HG03066 (cell line): ENCODE measurements around the gene NCOA1.
"Not testable (repeated sequence)": the region's sequence is repeated elsewhere in the genome, so short reads cannot be mapped to it uniquely, and the experiment has no call there.

Source experiments
- ATAC-seq: cut with Tn5 transposase; IDR thresholded peaks from one replicate; pipeline ENCODE4 v1.9.1; 2021; ENCODE audit warnings: low read depth; ENCODE audit not compliant: unreplicated experiment

The NCOA1 gene

DNA sequence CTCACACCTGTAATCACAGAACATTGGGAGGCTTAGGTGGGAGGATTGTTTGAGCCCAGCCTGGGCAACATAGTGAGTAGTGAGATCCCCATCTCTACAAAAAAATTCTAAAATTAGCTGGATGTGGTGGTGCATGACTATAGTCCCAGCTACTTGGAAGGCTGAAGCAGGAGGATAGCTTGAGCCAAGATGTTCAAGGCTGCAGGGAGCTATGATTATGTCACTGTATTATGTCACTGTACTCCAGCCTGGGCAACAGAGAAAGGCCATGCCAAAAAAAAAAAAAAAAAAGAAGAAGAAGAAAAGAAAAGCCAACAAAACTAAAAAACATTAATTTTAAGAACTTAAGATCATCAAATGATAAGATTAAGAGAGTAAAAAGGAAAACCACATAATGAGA is 17.4 kb upstream of the NCOA1 start:
- ATAC-seq: no peak

DNA sequence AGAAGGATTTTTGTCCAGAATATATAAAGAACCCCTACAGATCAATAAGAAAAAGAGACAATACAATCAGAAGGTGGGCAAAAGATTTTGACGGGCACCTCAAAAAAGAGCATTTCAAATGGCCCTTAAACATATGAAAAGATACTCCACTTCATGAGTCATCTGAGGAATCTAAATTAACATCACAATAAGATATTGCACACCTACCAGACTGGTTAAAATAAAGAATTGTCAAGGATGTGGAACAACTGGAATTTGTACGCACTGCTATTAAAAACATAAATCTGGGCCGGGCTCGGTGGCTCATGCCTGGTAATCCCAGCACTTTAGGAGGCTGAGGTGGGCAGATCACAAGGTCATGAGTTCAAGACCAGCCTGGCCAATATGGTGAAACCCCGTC is 17.0 kb upstream of the NCOA1 start:
- ATAC-seq: no peak

DNA sequence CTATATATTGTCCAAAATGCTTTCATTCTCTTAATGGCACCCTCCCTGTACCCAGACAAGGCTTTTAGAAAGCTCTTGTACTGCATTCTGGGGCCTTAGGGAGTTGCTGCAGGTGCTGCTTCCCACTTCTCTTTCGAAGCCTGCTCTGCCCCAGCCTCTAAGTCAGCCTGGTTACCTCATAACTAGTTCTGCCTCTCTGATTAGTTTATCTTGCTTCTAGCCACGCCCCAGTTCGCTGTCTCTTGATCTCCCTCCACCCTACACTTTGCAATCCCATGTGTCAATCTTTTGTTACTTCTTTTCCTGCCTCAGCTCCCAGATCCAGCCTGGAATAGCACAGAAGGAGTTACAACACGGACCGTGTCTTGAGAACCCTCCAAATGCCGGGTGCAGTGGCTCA is 13.8 kb upstream of the NCOA1 start:
- ATAC-seq: no peak

- ATAC-seq: no peak
These were observed 12.8 kb upstream of the NCOA1 start for GRCh38 chr2:24478243-24478642.

GRCh38 chr2:24480245-24480644 is 10.8 kb upstream of the NCOA1 start:
- ATAC-seq: no peak

DNA sequence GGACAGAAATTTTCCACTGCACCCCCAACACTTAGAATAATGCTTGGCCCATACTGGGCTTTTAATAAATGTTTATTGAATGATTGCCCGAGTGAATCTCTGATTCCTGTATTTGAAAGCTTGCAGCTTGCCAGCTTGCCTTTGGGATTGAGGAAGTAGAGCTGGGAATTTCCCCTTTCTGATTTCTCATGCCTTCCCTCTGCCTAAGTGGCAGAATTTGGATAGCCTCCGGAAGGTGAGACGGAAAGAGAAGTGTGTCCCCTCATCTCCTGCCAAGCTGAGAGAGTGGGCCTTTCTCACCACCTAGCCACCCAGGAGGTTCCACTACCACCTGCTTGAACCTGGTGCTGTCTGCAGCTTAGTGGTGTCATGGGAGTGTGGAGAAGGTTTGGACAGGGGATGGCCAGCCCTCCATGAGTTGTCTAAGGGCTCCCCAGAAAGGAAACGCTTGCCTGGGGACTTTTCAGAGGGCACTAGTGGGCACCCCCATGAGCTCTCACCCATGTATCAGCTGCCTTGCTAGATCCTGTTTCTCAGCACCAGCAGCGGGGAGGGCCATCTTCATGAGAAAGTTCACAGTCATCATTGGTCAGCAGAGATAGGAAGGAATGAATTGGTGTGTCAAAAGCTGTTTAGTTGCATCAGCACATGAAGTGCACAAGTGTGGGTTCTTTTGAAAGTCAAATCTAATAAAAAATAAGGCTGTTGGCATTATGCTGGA is 8.6 kb upstream of the NCOA1 start:
- ATAC-seq: no peak

DNA sequence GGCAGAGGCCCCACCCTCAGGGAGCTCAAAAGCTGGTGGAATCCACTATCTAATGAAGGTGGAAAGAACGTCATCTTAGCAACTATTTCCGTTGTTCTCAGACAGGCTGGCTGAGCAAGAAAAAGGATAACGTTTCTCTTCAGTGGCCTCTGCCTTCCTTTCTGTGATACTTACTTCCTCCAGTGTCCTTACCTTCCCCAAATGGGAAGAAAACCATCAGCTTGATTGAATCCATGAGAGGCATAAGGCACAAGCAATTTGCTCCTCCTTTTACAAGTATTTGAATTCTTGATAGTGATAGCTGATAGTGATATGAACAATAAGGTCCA is 8.1 kb upstream of the NCOA1 start:
- ATAC-seq: no peak

GRCh38 chr2:24484677-24485076 is 6.4 kb upstream of the NCOA1 start:
- not testable (repeated sequence) for ATAC-seq

DNA sequence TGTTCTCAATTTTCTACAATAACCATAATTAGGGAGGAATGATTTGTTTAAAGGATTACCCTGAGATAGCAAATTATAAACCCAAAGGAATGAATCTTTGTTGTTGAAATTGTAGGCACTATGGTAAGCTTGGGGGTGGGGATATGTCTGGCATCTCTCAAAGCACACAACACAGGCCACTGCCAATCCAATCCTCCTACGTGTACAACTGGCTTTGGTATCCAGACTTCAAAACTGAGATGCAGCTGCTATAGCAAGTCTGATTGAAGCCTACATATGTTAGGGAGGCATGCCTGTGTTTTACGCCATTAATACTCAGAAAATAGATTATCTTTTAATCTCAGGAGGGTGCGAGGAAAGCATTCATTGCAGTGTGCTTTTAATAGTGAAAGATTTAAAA is 5.9 kb upstream of the NCOA1 start:
- no peak for ATAC-seq

- ATAC-seq: no peak
These were observed 4.3 kb upstream of the NCOA1 start for GRCh38 chr2:24486636-24487205.

DNA sequence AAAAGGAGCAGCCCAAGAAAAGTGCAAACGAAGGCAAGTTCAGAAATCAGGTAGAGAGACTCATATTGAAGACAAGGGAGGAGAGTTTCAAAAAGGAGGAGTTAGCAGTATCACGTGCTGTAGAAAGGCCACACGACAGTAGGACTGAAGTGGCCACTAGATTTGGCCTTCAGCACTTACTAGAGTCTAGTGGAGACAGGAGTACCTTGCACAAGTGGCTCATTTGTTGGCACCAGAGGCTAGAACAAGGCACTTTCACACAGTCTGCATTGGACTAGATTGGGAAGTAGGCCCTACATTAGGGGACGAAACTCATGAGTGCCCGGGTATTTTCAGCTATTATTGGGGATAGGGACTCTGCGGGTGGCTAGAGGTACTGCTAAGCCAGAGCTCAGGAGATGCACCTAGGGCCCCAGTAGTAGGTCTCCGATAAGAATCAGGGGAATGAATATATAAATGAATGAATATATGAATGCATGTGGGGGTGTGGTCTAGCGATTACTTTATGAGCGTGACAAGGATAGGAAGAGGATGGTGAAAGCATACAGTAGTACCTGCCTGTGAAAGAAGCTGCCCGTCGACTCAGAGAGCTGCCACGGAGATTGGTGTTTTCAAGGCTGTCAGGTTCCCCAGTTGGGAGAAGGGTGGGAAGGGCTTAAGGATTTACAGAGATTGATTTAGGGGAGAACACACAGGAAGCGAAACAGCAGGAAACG is 1.4 kb upstream of the NCOA1 start:
- no peak for ATAC-seq

- no peak for ATAC-seq
These were observed 819 bp upstream of the NCOA1 start for GRCh38 chr2:24490181-24490689.

DNA sequence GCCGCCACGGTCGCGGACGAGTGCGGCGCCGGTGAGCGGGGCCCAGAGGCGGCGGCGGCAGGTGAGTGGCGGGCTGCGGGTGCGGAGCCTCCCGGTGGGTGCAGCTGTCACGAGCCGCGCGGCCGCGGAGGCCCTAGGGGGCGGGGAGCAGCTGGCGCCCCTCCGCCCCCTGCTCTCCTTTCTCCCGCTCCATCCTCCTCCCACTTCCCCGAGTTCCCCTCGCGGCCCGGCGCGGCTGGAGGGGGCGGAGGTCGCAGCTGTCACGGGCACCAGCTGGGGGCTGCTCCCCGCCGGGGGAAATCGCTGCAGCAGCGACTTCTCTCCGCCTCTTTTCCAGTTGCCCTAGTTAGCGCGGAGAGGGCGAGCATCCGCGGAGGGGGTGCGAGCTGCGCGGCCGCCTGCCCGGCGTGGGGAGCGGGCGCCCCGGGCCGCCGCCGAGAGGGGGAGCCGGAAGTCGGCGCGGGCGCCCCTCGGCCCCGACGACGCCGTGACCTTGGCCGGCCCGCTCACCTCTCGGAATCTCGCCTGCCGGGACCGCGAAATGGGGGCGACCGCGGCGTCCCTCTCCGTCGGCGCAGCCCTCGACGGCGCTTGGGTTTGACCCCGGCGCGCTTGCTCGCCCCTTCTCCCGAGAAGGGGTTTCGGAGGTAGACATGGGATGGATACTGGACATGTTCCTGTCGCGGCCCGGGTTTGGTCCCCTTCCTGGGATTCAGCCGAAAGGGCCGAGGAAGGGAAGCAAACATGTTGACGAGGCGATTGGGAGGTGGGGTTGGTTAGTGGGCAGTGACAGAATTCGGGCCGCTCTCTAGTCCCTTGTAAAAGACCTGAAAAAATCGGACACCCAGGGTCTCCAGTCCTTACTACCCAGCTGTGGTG is 727 bp downstream of the NCOA1 start:
- peak; percentile 40 for ATAC-seq

DNA sequence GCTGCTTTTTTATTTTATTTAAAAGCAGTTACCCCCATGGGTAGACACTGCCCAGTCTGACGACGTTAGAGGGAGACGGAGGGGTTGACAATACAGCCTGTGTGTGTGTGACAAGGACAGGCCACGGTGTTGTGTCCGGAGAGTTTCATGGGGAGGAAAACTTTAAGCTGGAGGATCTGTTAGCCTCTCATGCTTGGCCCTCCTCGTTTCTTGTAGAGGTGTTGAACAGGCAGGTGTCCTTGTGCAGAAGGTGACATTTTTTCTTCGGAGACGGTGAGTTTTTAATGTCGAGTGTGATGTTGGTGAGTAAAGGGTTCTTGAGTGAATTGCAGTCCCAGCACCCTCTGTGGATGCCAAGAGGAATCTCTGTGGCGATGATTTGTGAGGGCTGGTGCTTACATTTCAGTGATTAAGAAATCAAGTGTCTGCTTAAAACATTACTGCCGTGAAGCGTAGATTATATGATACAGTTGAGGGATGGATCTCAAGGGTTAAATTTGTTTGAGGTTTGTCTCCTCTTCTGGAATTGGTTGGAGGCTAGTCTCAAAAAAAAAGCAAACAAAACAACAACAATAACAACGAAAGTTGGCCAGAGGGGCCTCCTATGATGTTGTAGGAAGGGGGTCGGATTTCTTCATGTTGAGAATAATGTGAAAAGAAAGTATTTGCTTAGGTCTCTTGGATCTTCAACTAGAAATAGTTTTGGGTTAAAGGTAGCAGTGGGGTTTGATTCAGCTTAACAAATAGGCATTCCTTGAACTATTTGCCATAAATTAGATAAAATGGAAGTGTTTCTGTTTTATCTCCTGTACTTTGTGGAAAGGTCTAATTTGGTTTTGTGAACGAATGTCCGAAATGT is 1.6 kb downstream of the NCOA1 start:
- no peak for ATAC-seq

DNA sequence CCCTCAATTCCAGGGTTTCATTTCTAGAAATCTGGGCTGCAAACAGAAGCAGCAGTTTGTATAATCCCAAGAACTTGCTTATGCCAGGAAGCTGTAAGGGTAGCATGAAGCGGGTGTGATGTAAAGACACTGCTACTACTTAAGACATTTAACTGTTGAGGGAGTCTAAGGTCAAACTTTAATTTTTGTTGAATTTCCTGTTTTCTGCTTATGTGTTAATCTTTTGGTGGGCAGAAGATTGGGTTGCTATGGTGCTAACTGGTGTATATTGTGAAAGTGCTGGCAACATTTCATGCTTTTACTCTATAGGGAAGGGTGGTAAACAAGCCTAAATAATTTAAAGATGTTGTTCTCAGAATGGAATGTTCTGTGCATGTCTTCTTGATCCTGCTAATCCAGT is 2.7 kb downstream of the NCOA1 start:
- ATAC-seq: no peak

- ATAC-seq: no peak
These were observed 3.4 kb downstream of the NCOA1 start for GRCh38 chr2:24494410-24494809.

GRCh38 chr2:24495451-24495850 is 4.4 kb downstream of the NCOA1 start:
- ATAC-seq: no peak

GRCh38 chr2:24496959-24497358 is 5.9 kb downstream of the NCOA1 start:
- no peak for ATAC-seq

DNA sequence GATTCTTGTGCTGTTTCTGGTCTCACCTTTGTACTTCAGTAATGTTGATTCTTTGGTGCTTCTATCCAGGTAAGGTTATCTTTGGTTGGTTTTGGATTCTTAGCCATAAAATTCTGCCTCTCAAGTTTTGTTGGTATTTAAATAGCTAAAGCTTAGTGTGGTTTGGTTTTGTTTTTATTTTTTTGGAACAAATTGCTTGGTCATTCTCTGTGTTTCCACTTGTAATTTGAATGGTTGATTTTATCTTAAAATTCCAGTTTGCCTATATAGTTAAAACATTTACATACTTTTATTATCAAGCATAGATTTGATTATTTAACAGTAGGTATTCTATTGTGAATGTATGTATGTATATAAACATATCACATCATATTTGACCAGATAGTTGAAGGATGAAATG is 6.6 kb downstream of the NCOA1 start:
- ATAC-seq: no peak

DNA sequence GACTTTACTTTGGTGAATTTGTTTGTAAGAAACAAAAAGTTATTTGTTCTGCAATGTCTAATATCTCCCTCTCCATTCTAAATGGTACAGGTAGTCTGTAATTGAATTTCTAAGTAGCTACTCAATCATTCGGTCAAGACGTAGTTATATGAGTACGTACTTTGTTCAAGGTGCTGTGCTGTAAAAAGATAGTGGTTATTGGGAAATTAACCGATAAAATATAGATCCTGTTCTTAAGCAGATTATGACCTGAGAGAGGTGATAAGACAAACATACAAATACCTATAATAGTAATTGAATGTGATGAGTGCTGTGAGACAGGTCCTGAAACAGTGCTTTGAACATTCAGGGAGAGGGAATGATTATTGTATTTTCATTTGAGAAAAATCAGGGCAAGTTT is 7.1 kb downstream of the NCOA1 start:
- ATAC-seq: no peak
